Panc1 (cell line): ENCODE results near the gene FDPS. TPM values are rescaled to one million over a fixed set of nuclear protein-coding genes. Genes with fewer than 3 reads are reported as not detected.
A peak's percentile ranks its signal among the peaks of the same experiment; 100 is the strongest.

Source experiments
- ATAC-seq: fragments of 200-7000 bp; cut with Tn5 transposase; 2 replicates; pipeline ENCODE4 v1.9.1; 2020; ENCODE audit warnings: mild to moderate bottlenecking, moderate library complexity
- BruUV-seq: library from RNA; stranded (reverse); fragments of 400-500 nt; replicated peaks from 2 replicates; lab custom pipeline; 2021; lab: Mats Ljungman, UMichigan
- CTCF ChIA-PET: fragments of 300-600 bp; sonication (Branson Sonifier 250); formaldehyde crosslinking; loops from one replicate; lab custom pipeline; 2022; ENCODE audit warnings: antibody characterized with exemption; lab: Charles Lee
- POLR2A ChIA-PET: fragments of 300-600 bp; sonication (Branson Sonifier 250); formaldehyde crosslinking; loops from one replicate; lab custom pipeline; 2022; ENCODE audit warnings: antibody characterized with exemption; lab: Charles Lee
- DNase-seq: peaks from one replicate; pipeline ENCODE4 v3.0.0-alpha.2; 2010; ENCODE audit warnings: low read depth, low spot score
- H3K27ac ChIP-seq: 2 replicates; pipeline ENCODE4 v1.5.1; 2011; ENCODE audit warnings: mild to moderate bottlenecking, low read length, inconsistent platforms
- H3K27me3 ChIP-seq: fragments of 200-500 bp; sonication (Bioruptor generic); 2 replicates; pipeline ENCODE4 v1.6.0; 2014; ENCODE audit warnings: low read length, inconsistent platforms; ENCODE audit not compliant: control insufficient read depth, insufficient read depth
- H3K36me3 ChIP-seq: fragments of 200-500 bp; sonication (Bioruptor generic); 2 replicates; pipeline ENCODE4 v1.5.1; 2014; ENCODE audit warnings: inconsistent platforms, mild to moderate bottlenecking, low read length, moderate library complexity; ENCODE audit not compliant: control insufficient read depth, insufficient read depth
- H3K4me1 ChIP-seq: 2 replicates; pipeline ENCODE4 v1.5.1; 2011; ENCODE audit warnings: inconsistent platforms, mild to moderate bottlenecking, low read length, moderate library complexity; ENCODE audit not compliant: control insufficient read depth, insufficient read depth
- H3K4me3 ChIP-seq, 2 experiments: 2 replicates each; pipeline ENCODE4 v1.5.1; 2011 to 2012; ENCODE audit warnings: low read depth in 2 of 2, low read length in 2 of 2, mild to moderate bottlenecking in 2 of 2, inconsistent platforms in 1 of 2, moderate library complexity in 1 of 2
- H3K9me3 ChIP-seq: fragments of 200-500 bp; sonication (Bioruptor generic); 2 replicates; pipeline ENCODE4 v1.5.1; 2014; ENCODE audit warnings: low read depth, mild to moderate bottlenecking, inconsistent platforms, low read length, moderate library complexity; ENCODE audit not compliant: control insufficient read depth, insufficient read depth
- CTCF ChIP-seq: fragments of 450-650 bp; IDR thresholded peaks from 2 replicates; pipeline ENCODE4 v1.5.1; 2017; ENCODE audit warnings: mild to moderate bottlenecking
- POLR2AphosphoS5 ChIP-seq: IDR thresholded peaks from 2 replicates; pipeline ENCODE4 v1.6.1; 2012; ENCODE audit warnings: mild to moderate bottlenecking, low read depth, low read length, moderate library complexity
- SIN3A ChIP-seq: IDR thresholded peaks from 2 replicates; pipeline ENCODE4 v1.6.1; 2012; ENCODE audit warnings: low read depth, mild to moderate bottlenecking, low read length, moderate library complexity, borderline replicate concordance; ENCODE audit not compliant: insufficient read depth
- TCF7L2 ChIP-seq: IDR thresholded peaks from 2 replicates; pipeline ENCODE4 v1.6.1; 2011; ENCODE audit warnings: mild to moderate bottlenecking, low read depth, low read length, inconsistent platforms
- in situ Hi-C: cut with HindIII; loops from 2 replicates; pipeline ENCODE4 v1.10.0; 2016; ENCODE audit warnings: low sequenced_read_pairs, low pct_unique_long_range_greater_than_20kb
- intact Hi-C: fragments of 100-400 bp; cut with micrococcal nuclease; formaldehyde crosslinking; loops from one replicate; pipeline ENCODE4 v1.10.0; 2022; ENCODE audit not compliant: unreplicated experiment
- total RNA-seq: library from RNA; stranded (reverse); gene quantifications from one replicate; pipeline ENCODE4 v1.2.1, GENCODE V29; 2021; ENCODE audit not compliant: unreplicated experiment
- TF ChIP-seq, protein P1 (sequence below), 2 experiments: IDR thresholded peaks; 2 replicates each; pipeline ENCODE4 v1.6.1; 2011 to 2012; ENCODE audit warnings: low read depth in 2 of 2, control low read depth in 1 of 2, low read length in 1 of 2, mild to moderate bottlenecking in 1 of 2, moderate library complexity in 1 of 2; ENCODE audit not compliant: insufficient read depth in 1 of 2

FDPS gene
- total RNA-seq, 1 experiment from 2014 or later = 255 TPM

- BruUV-seq = no TSS peak
- peak within 1 kb of the TSS; percentile 90 for H3K27ac ChIP-seq
- intact Hi-C loops (no loop called here), in situ Hi-C loops (no loop called here)
- H3K4me3 ChIP-seq = peak within 1 kb of the TSS; percentile 65 to 67
- TF ChIP-seq POLR2AphosphoS5 (peak; percentile 82), SIN3A (no peak), CTCF (no peak), TCF7L2 (no peak)
- TF ChIP-seq, protein P1, sequence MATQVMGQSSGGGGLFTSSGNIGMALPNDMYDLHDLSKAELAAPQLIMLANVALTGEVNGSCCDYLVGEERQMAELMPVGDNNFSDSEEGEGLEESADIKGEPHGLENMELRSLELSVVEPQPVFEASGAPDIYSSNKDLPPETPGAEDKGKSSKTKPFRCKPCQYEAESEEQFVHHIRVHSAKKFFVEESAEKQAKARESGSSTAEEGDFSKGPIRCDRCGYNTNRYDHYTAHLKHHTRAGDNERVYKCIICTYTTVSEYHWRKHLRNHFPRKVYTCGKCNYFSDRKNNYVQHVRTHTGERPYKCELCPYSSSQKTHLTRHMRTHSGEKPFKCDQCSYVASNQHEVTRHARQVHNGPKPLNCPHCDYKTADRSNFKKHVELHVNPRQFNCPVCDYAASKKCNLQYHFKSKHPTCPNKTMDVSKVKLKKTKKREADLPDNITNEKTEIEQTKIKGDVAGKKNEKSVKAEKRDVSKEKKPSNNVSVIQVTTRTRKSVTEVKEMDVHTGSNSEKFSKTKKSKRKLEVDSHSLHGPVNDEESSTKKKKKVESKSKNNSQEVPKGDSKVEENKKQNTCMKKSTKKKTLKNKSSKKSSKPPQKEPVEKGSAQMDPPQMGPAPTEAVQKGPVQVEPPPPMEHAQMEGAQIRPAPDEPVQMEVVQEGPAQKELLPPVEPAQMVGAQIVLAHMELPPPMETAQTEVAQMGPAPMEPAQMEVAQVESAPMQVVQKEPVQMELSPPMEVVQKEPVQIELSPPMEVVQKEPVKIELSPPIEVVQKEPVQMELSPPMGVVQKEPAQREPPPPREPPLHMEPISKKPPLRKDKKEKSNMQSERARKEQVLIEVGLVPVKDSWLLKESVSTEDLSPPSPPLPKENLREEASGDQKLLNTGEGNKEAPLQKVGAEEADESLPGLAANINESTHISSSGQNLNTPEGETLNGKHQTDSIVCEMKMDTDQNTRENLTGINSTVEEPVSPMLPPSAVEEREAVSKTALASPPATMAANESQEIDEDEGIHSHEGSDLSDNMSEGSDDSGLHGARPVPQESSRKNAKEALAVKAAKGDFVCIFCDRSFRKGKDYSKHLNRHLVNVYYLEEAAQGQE (IDR thresholded peaks at IDR 0.05; ENCODE audit: insufficient read depth in 1 of 2, low read depth in 2 of 2, low read length in 1 of 2) = 0 out of 4 replicates have a peak, but pooled peaks of 1 of the 2 experiments have one; percentile 12
- H3K9me3 ChIP-seq = no peaks in the 10 kb centered on the region
- peaks cover 10% of the 10 kb centered on the region for H3K36me3 ChIP-seq
- H3K4me1 ChIP-seq = peaks cover 16% of the 10 kb centered on the region
- H3K27me3 ChIP-seq = no peaks in the 10 kb centered on the region
- ChIA-PET CTCF (interaction anchor here (1.1 to 1.3 kb wide), 2 partner anchors 23 to 24 kb away, joined by 4 to 5 read pairs; no protein-coding TSS in a partner anchor), POLR2A (interaction anchor here (0.6 to 1.1 kb wide), 3 partner anchors 27 to 1045 kb away, joined by 4 to 11 read pairs (median 5); partner anchors contain the start of gene RUSC1)
- DNase-seq = no peak
- ATAC-seq = peak; percentile 93
Measured at GRCh38 chr1:155273343-155274245, 35.1 kb upstream of the FDPS start, which contains the start of gene CLK2. Gene CLK2 (minus strand): TSS chr1:155273504. CDS start chr1:155270977, 2,527 bp downstream.

DNA sequence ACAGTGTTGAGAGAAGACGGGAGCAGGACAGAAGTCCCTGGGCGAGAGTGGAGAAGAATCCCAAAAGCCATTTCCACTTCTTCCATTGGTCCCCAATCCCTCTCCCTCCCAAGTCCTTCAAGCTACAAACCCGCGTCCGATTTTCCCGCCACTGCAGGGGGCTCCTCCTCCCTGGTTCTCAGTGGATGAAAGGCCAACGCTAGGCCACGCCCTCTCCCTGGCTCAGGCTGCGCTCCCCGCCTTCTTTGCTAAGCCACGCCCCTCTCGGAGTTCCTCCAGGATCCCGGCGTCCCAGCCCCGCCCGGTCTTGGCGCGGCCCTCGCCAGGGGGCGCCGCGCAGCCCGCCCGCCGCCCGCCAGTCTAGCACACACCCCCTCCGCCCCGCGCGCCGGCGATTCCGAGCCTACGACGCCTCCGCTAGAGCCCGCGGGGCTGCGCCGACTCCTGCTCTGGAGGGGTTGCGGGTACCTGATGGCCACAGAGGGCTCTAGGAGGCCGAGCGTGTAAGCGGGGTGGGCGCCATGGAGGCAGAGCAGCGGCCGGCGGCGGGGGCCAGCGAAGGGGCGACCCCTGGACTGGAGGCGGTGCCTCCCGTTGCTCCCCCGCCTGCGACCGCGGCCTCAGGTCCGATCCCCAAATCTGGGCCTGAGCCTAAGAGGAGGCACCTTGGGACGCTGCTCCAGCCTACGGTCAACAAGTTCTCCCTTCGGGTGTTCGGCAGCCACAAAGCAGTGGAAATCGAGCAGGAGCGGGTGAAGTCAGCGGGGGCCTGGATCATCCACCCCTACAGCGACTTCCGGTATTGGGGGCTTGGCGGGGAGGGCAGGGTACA, 31.4 kb upstream of the FDPS start, which contains the start of gene HCN3:
Gene HCN3 (plus strand): TSS at position 394 of the 832 bp plus-strand sequence. CDS start 128 bp downstream, at position 522.
- DNase-seq = peak; percentile 88
- no TSS peak for BruUV-seq
- intact Hi-C loops (loop anchor here (1.0 kb wide), 1 partner anchor 46 kb away; no protein-coding TSS in a partner anchor), in situ Hi-C loops (no loop called here)
- peak; percentile 82 for ATAC-seq
- ChIA-PET POLR2A (interaction anchor here (0.5 kb wide), 1 partner anchor 305 kb away, joined by 4 read pairs; no protein-coding TSS in a partner anchor), CTCF (interaction anchor here (0.6 to 1.4 kb wide), 2 partner anchors 25 to 26 kb away, joined by 7 to 13 read pairs; no protein-coding TSS in a partner anchor)
- peaks cover 16% of the 10 kb centered on the region for H3K4me1 ChIP-seq
- no peaks in the 10 kb centered on the region for H3K9me3 ChIP-seq
- peak within 1 kb of the TSS; percentile 70 to 80 for H3K4me3 ChIP-seq
- H3K27me3 ChIP-seq = no peaks in the 10 kb centered on the region
- peak within 1 kb of the TSS; percentile 56 for H3K27ac ChIP-seq
- TF ChIP-seq SIN3A (0 out of 2 replicates have a peak, but pooled peaks have one; percentile 21), CTCF (peak; percentile 95), POLR2AphosphoS5 (no peak)
- no peaks in the 10 kb centered on the region; the same call in 1 of the 2 replicates for H3K36me3 ChIP-seq
